HG02885 (cell line): Measurements from ENCODE around the gene TTC32.
"Not testable (repeated sequence)": the region's sequence is repeated elsewhere in the genome, so short reads cannot be mapped to it uniquely, and the experiment has no call there.

ENCODE experiments used
- ATAC-seq: cut with Tn5 transposase; IDR thresholded peaks from one replicate; pipeline ENCODE4 v1.9.1; 2021; ENCODE audit warnings: mild to moderate bottlenecking; ENCODE audit not compliant: unreplicated experiment, poor library complexity

The TTC32 gene

DNA sequence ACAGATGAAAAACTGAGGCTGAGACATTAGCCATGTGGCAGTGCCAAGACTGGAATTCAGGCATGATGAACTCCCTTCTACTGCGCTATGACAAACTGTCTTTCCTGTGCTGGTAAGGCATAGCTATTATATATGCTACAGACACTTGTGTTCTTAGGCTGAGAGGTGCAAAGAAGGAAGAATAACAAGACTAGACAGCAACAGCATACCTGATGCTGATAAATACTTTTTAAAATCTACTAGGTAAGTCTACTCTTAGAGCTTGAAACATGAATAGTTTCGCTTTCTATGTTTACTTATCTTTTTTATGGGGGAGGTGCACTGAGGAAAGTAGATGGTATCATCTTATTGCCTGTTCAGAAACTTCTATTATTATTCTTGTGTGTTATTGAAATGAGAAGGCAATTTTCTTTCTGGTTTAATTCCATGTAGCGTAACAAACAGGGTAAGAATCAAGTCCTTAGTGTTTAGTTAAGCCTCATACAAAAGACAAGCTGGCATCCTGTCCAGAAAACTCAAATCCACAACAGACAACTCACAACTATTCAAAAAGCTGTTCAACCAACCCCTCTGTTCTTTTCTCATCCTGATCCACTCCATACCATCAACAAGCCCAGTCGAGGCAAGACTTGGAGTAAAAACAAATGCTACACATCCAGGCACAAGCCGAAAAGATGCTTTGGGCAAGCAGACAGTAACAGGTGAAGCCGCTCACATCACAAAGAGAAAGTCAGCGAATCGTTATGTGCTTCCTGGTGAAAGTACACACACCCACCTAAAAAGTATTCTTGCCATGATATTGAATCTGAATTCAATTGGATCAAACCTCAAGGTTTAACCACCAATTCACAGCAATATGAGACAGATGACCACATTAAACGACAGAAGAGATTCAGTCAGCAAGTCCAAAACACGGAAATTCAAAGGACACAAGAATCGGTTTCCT lies 1.5 kb downstream of the TTC32 start:
- ATAC-seq: peak; percentile 28

DNA sequence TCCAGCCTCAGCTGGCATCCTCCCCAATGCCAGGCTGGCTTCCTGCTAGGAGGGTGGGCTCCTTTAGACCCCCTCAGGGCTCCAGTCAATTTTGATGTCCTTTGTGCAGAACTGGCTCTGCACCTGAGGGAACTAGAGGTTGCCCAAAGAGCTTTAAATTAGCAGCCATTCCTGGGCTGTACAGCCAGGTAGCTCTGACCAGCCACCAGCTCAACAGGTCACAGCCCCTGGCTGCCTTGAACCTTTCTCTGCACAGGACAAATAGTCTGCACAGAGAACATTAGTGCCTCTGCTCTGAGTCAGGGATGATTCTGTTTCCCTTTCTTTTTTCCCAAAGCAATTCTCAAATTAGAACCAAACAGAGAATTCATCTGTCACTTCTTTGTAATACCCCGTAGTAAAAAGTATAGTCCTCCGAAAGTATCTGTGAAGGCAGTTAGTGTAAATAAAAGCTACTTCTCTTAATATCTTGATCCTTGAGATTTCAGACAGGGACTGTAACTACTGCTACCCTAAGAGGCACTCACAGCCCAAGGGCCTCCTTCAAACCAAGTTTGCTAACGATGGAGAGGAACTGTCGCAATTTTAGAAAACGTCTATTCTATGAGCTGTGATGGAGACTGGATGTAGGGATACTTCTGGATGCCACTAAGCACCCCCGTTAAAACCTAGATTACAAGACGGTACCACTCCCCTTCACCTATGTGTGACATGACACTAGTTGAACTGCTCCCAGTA lies 3.0 kb downstream of the TTC32 start:
- no peak for ATAC-seq

DNA sequence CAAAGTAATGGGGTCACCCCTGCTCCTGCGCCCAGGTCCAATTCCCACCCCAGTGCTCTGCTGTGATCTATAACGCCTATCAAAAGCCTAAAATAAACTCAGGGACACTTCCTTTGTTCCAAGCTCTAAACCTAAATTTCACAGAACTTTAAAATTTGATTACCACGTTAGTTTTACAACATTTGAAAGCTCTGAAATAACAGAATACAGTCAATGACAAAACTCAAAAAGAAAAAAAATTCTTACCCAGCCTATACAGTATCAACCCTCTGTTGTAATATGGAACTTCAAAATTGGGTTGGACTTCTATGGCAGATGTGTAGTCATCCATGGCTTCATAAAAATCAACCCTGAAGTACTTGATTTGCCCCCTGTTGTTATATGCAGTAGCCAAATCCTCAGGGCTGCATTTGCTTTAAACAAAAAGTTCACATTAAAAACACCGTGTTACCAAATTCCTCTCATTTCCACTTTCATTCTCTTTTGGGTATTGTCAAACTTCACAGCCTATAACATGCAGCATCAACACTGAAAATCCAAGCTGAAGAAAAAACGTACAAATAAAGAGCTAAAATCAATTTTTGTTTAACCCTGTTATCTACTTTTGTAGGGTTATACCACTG lies 4.0 kb downstream of the TTC32 start:
- no peak for ATAC-seq

DNA sequence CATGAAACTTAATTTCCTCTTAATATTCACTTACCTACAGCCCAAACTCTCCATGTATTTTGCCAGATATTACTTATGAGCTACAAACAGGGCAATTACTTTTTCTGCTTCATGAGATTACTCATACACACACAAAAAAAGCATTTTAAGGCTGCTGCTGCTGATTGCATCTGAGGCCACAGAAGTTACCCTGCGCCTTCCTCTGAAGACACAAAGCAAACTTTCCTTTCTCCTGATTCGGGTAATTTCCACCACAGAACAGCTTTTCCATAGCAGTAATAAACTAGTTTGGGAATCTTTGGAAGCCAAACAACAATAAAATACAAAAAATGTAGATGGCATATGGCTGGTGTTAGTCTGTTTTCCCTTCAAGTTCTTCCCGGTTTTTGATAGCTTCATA lies 6.2 kb downstream of the TTC32 start:
- no peak for ATAC-seq

DNA sequence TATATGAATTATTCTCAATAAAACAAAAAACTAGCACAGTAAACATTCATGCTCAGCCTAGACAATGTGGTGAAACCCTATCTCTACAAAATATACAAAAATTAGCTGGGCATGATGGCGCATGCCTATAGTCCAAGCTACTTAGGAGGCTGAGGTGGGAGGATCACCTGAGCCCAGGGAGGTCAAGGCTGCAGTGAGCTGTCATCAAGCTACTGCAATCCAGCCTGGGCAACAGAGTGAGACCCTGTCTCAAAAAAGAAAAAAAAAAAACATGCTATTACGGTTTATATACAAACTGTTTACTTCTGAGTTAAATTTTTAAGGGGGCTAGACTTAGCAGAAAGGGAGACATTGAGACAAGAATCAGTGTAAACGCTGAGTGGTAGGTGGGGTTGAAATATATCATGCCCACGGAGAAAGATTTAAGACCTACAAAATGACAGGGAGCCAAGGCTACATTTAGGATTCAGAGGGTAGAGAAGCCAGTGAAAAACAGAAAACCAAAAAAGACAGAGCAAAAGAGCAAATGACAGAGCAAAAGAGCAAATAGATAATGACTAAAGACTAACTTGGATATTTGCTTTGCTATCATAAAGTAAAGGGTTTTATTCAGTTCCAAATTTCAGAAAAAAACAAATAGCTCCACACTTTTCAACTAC lies 7.5 kb downstream of the TTC32 start:
- peak; percentile 27 for ATAC-seq

DNA sequence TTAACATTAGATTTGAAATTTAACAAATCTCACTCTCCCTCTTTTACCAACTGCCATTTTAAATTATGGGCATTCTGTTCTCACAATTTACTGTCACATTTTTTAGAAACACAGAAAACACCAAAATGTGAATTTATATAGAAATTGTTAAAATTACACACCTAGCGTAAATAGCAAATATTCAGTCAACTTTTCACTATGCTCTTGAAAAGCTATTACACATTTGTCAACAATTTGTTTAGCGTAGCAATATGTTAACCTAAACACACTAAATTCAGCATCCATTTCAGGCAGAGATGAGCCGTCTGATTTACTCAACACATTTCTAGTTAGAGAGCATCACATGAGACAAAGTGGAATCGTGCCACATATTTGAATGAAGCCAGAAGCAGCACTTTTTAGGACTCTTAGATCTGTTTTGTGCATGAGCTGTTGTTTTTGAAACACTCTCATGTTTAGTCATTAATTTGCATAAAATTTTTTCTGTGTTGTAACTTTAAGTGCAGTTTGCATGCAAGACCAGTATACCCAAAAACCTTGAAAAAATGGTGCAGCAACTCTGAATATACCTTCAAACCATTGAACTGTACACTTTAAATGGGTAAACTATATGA lies 8.2 kb downstream of the TTC32 start:
- peak; percentile 75 for ATAC-seq

DNA sequence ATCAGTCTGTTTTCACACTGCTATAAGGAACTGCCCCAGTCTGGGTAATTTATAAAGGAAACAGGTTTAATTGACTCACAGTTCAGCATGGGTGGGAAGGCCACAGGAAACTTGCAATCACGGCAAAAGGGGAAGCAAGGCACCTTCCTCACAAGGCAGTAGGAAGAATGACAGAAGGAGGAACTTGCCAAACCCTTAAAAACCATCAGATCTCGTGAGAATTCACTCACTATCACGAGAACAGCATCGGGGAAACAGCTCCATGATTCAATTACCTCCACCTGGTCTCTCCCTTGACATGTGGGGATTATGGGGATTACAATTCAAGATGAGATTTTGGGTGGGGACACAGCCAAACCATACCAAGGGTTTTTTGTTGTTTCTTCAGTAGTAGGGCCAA lies 9.8 kb downstream of the TTC32 start:
- ATAC-seq: not testable (repeated sequence)

DNA sequence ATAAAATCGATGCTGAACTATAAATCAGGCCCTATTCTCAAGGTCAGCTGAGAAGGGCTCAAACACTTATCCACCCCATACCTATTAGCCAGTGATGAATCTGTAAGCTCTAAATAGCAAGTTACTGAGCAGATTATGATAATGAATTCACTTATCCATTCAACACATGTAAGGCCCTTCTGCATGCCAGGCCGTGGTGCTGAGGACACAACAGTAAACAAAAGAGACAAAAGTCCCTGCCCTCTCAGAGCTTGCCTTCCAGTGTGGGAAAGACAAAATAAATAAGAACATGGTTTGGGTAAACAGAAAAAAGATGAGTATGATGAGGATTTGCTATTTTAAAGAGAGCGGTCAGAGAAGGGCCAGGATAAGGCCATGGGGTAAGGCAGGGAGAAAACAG lies 11.7 kb downstream of the TTC32 start:
- no peak for ATAC-seq

DNA sequence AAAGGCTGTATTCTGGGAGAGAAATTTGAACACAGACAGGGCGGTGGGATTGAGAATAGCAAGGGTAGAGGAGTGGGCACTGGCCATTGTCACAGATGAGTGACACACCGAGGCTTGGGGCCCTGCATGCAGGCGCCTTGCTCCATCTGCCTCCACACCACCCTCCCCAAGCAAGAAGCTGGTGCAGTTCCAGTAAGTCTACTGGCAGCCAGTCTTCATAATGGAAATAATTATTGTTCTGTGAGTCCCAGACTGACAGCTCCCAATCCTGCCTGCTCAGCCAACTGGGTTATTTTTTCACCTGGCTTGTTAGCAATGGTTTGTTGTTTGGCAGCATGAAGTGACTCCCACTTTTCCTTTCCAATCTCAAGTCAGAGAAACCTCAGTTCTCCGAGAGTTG lies 13.0 kb downstream of the TTC32 start:
- no peak for ATAC-seq

DNA sequence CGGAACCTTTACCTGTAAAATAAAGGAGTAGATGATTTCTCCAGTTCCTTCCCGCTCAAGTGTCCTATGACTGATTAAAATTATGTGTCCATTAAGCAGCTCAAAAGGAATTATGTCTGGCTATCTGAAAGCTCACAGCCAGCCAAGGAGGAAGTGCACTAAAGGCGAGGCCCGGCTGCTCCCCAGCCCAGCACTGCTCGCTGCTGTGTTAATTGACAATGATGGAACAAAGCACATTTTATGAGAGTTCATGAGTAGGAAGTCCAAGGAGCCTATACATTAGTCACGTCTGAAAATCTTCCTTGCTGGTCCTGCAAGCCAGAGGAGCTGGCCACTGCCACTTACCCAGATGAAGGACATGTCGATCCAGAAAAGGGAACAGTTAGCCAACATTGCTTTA lies 14.3 kb downstream of the TTC32 start:
- ATAC-seq: no peak

DNA sequence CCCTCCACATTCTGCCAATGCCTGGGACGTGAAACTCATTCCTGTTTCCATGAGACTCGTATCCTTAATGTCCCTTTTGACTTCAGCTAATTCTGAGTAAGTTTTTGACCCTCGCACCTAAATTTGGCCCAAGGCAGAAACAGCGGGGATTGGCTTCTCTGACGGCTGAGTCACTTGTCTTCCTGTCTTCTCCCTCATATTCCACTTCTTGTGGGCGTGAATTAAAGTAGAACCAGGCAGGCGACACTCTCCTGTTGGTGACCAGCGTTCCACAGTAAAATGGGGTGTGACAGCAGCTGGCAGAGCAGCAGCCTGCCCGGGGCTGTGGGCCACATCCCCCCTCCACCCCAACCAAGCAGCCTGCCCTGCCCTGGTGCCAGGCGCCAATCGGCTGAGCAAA lies 15.5 kb downstream of the TTC32 start:
- ATAC-seq: no peak

DNA sequence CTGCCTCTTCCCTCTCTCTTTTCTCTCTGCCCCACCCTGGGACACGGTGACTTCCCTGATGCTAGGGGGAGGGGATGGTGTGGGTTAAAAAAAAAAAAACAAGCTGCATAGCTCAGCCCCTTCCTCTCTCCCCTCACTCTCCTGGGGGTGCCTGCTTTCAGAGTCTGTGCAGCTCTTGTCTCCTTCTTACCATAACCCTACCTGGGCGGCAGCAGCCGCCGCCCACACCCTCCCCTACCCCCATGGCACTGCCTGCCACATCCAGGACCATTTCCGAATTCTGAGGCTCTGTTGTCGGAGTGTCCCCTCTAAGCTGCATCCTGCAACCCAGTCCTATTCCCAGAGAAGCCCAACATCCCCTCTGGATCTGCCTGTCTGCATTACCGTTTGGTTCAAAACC lies 16.0 kb downstream of the TTC32 start:
- no peak for ATAC-seq

DNA sequence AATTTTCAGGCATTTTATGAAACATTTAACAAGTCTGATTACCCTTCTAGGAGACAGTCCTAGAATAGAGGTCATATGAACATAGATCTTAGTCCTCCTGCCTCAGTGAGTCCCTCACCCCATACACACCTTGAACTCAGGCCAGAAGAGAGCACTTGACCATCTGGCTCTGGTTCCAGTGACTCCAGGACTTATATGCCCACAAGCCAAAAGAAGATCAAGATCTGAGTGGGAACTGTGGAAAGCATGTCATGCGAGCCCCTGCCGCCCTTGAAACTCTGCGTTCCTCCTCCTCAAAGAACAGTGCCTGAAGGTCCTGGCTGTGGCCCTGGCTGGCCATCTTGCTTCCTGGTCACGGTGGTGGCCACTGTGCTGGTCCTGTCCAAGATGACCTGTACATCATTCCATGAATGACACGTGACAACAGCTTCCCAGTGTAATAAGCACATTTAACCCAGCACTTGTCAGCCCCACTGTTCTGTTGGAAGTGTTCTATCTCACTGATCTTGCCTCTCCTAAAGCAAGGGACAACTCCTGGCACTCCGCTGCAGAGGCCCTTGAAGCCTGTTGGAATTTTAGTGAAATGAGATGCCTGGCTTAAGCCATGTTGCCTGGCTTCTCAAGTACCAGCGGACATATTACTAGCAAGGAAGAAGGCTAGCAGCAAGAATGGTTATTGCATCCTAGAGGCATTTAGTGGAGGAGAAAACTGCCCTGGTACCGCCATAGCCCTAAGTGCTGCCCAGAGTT lies 17.6 kb downstream of the TTC32 start:
- ATAC-seq: no peak

DNA sequence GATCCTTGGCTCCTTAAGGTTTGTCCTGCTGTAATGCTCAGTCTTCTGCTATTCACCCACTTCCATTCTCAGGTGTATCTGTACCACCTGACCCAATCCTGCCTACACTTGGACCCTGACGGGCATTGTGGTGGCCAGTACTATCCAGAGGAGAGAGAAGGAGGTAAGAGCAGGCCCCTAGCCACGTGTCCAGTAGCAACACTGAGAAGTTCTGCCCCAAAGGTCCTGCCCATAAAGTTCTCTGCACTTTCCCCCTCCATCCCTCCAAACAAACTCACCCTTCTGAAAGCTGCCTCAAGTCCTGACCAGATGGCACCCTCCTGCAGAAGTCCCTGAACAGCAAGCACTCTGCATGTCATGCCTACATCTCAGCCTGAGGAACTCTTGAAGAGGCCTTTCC lies 18.3 kb downstream of the TTC32 start:
- no peak for ATAC-seq

DNA sequence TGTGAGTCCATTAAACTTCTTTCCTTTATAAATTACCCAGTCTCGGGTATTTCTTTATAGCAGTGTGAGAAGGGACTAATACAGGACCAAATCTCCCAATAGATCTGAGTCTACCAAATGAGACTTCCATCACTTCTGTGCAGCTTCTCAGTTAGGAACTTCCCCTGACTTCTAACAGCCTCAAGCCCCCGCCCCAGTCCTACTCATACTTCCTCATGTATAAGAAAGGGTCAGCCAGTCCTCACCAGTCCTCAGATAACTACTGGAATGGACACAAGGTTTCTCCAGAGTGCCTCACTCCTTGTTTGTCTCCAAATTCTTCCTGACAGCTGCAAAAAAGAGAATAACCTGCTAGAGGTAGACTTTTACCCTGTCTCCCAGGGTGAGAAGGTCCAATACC lies 19.5 kb downstream of the TTC32 start:
- ATAC-seq: no peak

DNA sequence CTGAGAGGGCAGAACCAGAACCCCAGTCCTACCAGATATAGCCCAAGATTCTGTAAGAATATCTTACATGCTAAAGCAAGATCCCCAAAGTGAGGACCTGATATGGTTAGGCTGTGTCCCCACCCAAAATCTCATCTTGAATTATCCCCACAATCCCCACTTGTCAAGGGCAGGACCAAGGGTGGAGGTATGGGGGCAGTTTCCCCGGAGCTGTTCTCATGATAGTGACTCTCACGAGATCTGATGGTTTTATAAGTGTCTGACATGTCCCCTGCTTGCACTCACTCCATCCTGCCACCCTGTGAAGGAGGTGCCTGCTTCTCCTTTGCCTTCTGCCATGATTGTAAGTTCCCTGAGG lies 19.9 kb downstream of the TTC32 start:
- ATAC-seq: no peak

DNA sequence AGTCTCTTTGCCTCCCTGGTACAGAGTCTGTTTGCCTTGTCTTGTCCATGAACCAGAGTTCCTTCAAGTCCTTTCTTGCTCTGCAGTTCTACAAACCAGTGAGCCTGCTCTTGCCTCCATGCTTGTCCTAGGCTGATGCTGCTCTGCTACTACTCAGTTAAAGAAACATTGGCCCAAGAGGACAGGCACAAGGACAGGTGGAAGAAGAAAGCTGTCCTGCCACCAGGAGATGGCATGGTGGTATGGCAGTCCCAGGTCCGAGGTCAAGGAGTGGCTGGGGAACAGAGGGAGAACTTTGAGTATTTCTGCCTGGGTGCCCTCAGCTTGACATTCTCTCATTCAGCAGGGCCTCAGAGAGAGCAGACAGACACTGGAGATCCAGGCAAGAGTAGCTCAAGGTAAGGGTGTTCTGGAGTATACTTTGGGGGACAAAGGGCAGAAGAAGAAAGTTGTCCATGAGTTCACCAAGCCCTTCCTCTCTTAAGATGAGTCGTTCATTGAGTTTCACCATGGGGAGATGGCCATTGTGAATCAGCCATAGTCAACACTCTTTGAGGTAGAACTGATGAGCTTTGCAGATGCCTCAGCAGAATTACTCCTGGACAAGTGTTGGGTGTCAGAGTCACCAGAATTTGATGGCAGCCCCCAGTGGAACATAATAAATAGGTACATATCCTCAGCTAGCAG lies 20.4 kb downstream of the TTC32 start:
- ATAC-seq: no peak

DNA sequence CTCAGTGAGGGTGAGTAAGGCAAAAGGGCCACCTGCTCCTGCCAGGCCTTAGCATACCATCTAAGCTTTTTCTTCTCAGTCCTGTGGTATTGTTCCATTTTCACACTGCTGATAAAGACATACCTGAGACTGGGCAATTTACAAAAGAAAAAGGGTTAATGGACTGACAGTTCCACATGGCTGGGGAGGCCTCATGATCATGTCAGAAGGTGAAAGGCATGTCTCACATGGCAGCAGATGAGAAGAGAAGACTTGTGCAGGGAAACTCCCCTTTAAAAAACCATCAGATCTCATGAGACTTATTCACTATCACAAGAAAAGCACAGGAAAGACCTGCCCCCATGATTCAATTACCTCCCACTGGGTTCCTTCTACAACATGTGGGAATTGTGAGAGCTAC lies 21.6 kb downstream of the TTC32 start:
- not testable (repeated sequence) for ATAC-seq

DNA sequence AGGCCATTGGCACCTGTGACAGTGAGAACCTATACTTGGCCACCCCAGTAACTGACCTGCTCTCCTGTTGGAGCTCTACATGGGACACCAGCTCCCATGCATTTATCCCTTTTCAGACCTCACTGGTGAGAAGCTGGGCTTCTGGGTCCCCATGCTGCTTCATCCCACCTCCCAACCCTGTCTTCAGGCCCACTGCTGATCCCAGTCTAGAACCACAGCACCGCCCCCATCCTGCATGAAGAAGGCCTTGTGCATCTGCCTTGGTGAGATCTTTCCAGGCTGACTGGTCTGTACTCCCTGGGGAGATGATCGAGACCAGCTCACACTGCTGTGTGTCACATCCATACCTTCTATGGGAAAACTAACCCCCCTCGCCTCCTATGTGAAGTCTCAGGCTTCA lies 22.7 kb downstream of the TTC32 start:
- no peak for ATAC-seq
